Cortex of kidney (tissue), 1 donor: ENCODE results near the gene JAG2.

Experiments
- DNase-seq: peaks from one replicate; lab custom pipeline; 2025; lab: John Stamatoyannopoulos, UW

Gene JAG2

GRCh38 chr14:105168496-105168978 lies at the start of gene JAG2:
TSS of gene JAG2 (minus strand) at chr14:105168776. CDS start at chr14:105168420, 356 bp downstream.
- DNase-seq: no peak

DNA sequence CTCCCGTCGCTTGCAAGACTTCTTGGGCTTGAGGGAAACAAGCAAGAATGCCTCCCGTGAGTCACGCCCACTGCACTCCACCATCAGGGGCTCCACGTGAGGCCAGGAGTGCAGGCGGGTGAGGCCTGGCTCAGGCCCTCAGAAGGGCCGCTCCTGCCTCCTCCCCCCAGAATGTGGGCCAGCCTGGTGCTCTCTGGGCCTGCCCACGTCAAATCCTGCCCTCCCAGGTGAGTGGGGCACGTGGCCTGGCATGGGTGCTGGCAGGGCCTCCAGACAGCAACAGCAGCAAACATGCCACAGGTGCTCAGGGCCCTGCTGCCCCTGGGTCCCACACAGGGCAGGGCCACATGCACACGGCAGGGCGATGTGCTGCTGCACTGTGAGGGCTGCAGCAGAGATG lies 49.2 kb upstream of the JAG2 start:
- DNase-seq: no peak

GRCh38 chr14:105216490-105217247 lies 48.1 kb upstream of the JAG2 start:
- DNase-seq: no peak

- DNase-seq: no peak
Observed at GRCh38 chr14:105215602-105216001, 47.0 kb upstream of the JAG2 start.

GRCh38 chr14:105214324-105214915 lies 45.8 kb upstream of the JAG2 start:
- DNase-seq: no peak

- no peak for DNase-seq
Observed at GRCh38 chr14:105213361-105213760, 44.8 kb upstream of the JAG2 start.

GRCh38 chr14:105212541-105213300 lies 44.1 kb upstream of the JAG2 start:
- no peak for DNase-seq

- no peak for DNase-seq
Observed at GRCh38 chr14:105211758-105212089, 43.1 kb upstream of the JAG2 start.

- DNase-seq: no peak
Observed at GRCh38 chr14:105211086-105211757, 42.6 kb upstream of the JAG2 start.

DNA sequence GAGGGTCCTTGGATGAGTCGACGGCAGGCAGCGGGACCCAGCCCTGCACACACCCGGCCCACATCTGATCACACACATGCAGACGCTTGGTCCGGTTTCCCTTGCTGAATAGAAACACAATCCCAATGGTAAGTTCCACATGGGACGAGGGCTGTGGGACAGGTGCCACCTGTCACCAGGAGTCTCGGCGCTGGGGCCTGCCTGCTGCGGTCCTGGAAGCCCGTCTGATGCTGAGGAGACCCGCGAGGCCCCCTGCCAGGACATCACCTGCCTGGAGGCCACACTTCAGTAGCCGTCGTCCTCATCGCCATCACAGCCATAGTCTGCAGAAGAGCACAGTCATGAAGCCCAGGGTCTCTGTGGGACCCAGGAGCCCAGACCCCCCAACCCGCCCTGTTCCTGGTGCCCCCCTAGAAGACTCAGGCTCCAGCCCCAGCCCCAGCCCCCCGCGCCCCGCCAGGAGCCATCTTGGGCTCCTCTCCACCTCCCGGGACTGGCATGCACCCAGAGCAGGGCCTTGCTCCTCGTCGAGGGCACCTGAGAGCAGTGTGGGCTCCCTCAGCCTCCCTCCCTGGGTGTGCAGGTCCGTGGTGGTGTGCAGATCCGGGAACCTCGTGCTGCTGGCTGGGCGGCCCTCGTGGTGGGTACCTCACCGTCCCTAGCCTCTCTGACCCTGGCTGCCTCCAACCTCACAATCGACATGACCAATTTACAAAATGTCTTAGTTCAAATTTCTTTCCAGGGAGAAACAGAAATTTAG lies 41.9 kb upstream of the JAG2 start:
- no peak for DNase-seq

DNA sequence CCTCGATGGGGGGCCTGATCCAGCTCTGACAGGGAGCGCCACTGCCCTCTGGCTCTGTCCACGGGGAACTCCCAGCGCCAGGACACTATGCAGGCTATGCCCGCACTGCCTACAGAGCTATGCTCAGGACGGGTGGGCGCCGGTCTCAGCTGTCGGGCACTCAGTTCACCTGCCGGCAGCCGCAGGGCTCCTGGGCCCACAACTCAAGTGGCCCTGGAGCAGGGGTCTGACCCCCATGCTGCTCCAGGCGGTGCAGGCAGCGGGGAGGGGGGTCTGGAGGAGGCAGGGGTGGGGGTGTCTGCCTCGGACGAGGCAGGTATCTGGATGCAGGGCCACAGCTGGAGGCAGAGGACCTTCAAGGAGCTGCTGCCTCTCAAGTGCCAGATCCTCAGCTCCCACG lies 41.1 kb upstream of the JAG2 start:
- DNase-seq: no peak

GRCh38 chr14:105209091-105209490 lies 40.5 kb upstream of the JAG2 start:
- no peak for DNase-seq

- DNase-seq: no peak
Observed at GRCh38 chr14:105208738-105209075, 40.1 kb upstream of the JAG2 start.

GRCh38 chr14:105207996-105208737 lies 39.6 kb upstream of the JAG2 start:
- no peak for DNase-seq

- DNase-seq: no peak
Observed at GRCh38 chr14:105207460-105207901, 38.9 kb upstream of the JAG2 start.

DNA sequence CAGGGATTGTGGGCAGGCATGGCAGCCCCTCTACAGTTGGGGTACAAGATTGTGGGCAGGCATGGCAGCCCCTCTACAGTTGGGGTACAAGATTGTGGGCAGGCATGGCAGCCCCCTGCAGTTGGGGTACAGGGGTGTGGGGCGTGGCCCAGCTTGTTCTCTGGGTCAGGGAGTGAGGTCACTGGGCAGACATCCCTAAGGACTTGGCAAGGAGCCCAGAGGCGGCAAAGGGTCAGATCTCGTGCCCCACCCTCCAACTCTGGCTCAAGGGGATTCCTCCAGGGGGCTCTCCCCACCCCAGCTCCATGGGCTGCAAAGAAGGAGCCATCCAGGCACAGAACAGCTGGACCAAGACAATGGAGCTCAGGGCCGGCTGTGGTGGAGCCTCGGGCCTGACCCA lies 38.3 kb upstream of the JAG2 start:
- no peak for DNase-seq

DNA sequence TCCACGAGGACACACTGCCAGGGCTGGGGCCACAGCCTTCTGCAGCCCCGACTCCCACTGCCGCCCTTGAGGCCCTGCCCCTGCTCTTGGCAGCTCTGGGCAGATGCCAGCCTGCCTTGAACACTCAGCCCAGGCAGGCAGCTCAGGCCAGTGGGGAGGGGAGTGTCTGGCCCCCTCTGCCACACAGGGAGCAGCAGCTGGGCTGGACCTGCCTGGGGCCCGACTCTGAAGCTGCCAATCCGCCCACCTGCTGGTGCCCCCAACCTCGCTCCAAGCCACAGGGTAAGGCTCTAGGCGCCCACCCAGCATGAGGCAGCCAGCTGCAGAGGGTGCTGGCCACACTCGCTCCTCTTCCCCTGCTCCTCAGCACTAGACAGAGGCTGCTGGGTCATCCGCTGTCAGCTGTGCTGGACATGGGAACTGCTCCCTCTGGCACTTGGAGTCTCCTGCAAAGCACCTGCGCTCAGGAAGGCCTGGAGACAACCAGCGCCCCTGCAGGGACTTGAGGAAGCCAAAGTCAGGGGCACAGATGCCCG lies 37.2 kb upstream of the JAG2 start:
- DNase-seq: no peak

- DNase-seq: no peak
Observed at GRCh38 chr14:105204931-105205672, 36.5 kb upstream of the JAG2 start.

- no peak for DNase-seq
Observed at GRCh38 chr14:105204206-105204930, 35.8 kb upstream of the JAG2 start.
